ENCODE measurements around the gene GALNT17.

DNA sequence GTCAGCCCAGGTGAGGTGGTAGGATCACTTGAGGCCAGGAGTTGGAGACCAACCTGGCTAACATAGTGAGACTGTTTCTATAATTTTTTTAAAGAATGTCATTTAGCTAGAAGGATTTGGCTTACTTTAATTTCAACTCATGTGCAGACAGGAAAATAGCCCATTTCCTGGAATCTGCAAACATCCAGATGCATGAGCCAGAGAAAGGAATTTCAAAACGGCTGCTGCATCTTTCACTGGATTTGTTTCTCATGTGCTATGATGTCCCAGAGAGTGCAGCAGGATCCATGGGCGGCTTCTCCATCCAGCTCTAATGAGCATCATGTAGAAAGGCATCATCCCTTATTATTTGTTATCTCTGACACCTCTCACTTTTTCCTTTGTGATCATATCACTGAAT lies 149.3 kb downstream of the GALNT17 start:
- TF ChIP-seq, protein P1, sequence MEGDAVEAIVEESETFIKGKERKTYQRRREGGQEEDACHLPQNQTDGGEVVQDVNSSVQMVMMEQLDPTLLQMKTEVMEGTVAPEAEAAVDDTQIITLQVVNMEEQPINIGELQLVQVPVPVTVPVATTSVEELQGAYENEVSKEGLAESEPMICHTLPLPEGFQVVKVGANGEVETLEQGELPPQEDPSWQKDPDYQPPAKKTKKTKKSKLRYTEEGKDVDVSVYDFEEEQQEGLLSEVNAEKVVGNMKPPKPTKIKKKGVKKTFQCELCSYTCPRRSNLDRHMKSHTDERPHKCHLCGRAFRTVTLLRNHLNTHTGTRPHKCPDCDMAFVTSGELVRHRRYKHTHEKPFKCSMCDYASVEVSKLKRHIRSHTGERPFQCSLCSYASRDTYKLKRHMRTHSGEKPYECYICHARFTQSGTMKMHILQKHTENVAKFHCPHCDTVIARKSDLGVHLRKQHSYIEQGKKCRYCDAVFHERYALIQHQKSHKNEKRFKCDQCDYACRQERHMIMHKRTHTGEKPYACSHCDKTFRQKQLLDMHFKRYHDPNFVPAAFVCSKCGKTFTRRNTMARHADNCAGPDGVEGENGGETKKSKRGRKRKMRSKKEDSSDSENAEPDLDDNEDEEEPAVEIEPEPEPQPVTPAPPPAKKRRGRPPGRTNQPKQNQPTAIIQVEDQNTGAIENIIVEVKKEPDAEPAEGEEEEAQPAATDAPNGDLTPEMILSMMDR (IDR thresholded peaks at IDR 0.05): no peak
- TF ChIP-seq POLR2A (IDR thresholded peaks at IDR 0.05): no peak
